Astrocyte of the cerebellum (primary cell): ENCODE measurements around the gene MAP1LC3B2.

Experiments used
- DNase-seq: peaks from one replicate; pipeline ENCODE4 v3.0.0-alpha.2; 2011; ENCODE audit warnings: low read depth
- H3K4me3 ChIP-seq: 2 replicates; pipeline ENCODE4 v1.5.1; 2011; ENCODE audit warnings: mild to moderate bottlenecking, low read depth, low read length, moderate library complexity
- in situ Hi-C: cut with HindIII; loops from 2 replicates; pipeline ENCODE4 v1.10.0; 2017; ENCODE audit warnings: low sequenced_read_pairs
- TF ChIP-seq, protein P1 (sequence below): IDR thresholded peaks from 2 replicates; pipeline ENCODE4 v1.5.1; 2012; ENCODE audit warnings: low read length, low read depth, moderate library complexity, mild to moderate bottlenecking; ENCODE audit errors: missing control alignments

The MAP1LC3B2 gene

DNA sequence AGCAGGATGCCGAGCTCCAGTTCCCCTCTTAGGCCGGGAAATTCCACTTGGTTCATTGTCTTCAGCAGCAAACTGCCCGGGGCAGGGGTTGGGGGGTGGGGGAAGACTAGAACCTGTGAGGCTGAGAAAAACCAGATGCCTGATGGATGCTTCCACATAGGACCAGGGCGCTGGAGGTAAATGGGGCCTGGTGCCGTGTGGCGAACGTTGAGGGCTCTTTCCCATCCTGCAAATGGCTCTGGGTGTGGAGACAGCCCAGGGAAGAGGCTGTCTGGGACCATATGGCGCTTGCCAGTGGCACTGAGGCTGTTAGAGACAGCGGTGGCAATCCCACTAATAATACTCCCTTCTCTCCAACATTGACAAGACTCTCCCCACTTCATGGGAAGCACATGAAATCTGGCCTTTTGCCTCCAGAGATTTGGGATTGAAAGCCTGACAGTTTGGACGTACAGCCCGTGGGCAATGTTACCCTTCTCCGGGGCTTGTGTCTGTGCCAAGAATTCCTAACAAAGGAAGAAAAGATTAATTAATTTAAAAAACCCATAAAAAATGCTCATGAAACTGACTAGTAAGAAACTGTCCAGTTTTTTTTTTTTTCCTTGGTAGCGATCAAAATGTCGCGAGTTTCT is 44.5 kb downstream of the MAP1LC3B2 start:
- DNase-seq, result no peak
- TF ChIP-seq, protein P1, sequence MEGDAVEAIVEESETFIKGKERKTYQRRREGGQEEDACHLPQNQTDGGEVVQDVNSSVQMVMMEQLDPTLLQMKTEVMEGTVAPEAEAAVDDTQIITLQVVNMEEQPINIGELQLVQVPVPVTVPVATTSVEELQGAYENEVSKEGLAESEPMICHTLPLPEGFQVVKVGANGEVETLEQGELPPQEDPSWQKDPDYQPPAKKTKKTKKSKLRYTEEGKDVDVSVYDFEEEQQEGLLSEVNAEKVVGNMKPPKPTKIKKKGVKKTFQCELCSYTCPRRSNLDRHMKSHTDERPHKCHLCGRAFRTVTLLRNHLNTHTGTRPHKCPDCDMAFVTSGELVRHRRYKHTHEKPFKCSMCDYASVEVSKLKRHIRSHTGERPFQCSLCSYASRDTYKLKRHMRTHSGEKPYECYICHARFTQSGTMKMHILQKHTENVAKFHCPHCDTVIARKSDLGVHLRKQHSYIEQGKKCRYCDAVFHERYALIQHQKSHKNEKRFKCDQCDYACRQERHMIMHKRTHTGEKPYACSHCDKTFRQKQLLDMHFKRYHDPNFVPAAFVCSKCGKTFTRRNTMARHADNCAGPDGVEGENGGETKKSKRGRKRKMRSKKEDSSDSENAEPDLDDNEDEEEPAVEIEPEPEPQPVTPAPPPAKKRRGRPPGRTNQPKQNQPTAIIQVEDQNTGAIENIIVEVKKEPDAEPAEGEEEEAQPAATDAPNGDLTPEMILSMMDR, result no peak
- in situ Hi-C loops, result no loop called here
- no peak overlapping the region for H3K4me3 ChIP-seq

DNA sequence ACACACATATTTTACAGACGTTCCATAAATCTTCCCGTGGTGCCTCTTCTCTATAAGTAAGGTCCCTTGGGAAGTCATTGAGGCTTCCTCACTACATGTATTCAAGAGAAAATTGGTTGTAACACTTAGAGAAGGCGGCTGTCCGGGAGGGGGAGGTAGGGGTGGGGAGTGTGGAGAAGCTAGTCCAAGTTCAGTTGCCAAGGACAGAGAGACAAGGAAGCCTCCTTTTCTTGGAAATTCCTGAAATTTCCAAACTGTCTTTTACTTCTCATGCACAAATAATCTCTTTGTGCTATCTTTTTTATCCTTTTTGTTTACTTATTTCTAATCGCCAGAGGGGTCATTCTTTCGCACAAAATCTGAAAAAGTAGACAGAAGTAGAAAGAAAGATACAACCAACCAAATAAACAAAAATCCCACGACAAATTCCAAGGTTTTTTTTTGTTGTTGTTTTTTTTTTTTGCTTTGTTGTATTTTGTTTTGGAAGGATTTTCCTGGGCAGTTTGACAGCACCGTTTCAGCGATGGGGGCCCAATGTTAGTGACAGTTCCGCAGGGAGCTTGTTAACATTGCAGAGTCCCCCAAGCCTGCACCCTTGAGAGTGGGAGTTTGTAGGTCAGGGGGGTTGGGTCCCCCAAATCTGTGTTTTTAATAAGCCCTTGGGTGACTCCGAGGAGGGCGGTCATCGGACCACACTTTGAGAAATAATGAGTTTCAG is 45.2 kb downstream of the MAP1LC3B2 start:
- no peak overlapping the region for H3K4me3 ChIP-seq
- in situ Hi-C loops, result no loop called here
- TF ChIP-seq, protein P1, result no peak
- no peak for DNase-seq

DNA sequence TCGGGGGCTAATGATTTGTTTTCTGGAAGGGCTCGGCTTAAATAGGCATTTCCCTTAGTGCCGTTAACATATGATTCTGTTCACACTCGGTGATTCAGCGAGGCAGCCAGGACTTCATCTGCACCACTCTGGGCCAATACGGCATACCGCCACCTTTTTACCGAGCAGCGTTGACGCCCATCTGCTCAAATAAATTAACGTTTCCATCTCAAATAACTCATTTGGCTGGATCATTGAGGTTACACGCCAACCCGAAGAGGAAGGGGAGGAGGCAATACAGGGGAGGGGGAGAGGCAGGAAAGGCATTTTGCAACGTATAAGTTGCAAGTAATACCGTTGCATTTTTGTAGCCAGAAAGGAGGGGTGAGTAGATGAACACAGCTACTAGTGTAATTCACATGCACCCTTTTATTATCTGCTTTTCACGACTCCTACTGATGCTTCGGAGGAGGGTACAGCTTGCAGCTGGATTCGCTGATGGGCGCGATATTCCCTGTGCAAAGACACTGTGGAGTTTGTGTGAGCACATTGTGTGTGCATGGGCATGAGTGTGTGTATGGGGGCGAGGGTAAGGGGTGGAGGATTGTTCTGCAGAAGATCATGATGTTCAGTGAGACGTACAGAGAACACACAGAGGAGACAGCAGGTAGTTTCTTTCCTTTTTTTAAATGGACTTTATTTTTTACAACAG is 45.9 kb downstream of the MAP1LC3B2 start:
- TF ChIP-seq, protein P1, result no peak
- in situ Hi-C loops, result no loop called here
- DNase-seq, result no peak
- H3K4me3 ChIP-seq, result no peak overlapping the region

DNA sequence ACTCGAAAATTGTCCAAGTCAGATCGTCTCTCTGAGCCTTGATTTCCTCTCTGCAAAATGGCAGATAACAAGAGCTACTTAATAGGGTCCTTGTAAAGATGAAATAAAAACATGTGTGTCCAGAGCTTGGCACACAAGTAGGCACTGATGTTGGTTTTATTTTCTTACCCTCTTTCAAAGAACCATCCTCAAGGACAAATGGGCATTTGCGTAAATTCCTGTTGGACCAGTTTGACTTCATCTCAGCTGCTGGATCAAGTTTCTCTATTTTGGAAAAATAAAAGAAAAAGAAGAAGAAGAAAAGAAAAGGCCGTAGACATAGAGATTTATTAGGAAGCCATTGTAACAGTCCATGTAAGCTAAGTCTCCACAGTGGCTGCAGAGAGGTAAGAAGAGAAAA is 47.2 kb downstream of the MAP1LC3B2 start:
- no peak overlapping the region for H3K4me3 ChIP-seq
- TF ChIP-seq, protein P1, result no peak
- DNase-seq, result no peak
- in situ Hi-C loops, result no loop called here

GRCh38 chr12:116607039-116607438 is 47.9 kb downstream of the MAP1LC3B2 start:
- no peak overlapping the region for H3K4me3 ChIP-seq
- in situ Hi-C loops, result no loop called here
- DNase-seq, result no peak
- TF ChIP-seq, protein P1, result no peak

DNA sequence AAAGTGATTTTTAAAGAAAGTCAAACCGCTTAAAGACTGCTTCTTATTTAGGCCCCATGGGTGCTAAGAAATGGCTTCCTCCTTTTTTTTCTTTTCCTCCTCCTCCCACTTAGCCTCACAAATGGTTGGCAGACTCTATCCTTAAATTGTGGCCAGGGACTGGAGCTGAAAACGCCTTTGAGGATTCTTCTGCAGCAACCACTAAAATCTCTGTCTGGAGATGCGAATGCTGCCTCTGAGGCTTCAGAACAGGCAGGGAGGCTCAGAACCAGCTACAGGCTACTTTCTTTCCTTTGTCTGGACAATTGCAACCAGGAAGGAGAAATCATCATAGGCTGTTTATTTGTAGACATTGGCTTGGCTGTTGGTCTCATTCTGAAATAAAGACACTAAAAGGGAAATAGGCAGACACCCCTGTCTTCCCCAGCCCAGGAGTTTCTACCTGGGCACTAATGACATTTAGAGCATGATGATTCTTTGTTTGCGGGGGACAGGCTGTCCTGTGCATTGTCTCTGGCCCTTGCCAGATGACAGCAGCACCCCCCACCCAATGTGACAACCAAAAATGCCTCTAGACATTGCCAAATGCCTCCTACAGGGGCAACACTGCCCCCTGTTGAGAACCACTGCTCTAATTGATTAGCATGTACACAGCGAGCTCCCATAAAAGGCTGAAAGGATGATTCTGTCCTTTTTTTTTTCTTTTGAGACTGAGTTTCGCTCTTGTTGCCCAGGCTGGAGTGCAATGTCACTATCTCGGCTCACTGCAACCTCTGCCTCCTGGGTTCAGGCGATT is 50.3 kb downstream of the MAP1LC3B2 start:
- DNase-seq, result no peak
- TF ChIP-seq, protein P1, result peak; percentile 22
- in situ Hi-C loops, result no loop called here
- H3K4me3 ChIP-seq, result no peak overlapping the region
